Cardiac fibroblast (primary cell): ENCODE measurements around the gene KAZN.

ENCODE experiments used
- DNase-seq, 2 donors: peaks; one replicate each; pipeline versions ENCODE4 v3.0.0 to v3.0.0-alpha.2; 2010; ENCODE audit warnings: low read depth in 2 of 2
- H3K4me3 ChIP-seq, 2 donors: replicated peaks in 1 of 2; 1 replicate in 1 of 2; 2 replicates in 1 of 2; pipeline ENCODE4 v1.5.1; 2011; ENCODE audit warnings: low read depth in 2 of 2, low read length in 2 of 2, mild to moderate bottlenecking in 2 of 2, moderate library complexity in 1 of 2
- CTCF ChIP-seq: IDR thresholded peaks from one replicate; pipeline ENCODE4 v1.5.1; 2011; ENCODE audit warnings: low read depth, mild to moderate bottlenecking, low read length, inconsistent platforms

KAZN gene

DNA sequence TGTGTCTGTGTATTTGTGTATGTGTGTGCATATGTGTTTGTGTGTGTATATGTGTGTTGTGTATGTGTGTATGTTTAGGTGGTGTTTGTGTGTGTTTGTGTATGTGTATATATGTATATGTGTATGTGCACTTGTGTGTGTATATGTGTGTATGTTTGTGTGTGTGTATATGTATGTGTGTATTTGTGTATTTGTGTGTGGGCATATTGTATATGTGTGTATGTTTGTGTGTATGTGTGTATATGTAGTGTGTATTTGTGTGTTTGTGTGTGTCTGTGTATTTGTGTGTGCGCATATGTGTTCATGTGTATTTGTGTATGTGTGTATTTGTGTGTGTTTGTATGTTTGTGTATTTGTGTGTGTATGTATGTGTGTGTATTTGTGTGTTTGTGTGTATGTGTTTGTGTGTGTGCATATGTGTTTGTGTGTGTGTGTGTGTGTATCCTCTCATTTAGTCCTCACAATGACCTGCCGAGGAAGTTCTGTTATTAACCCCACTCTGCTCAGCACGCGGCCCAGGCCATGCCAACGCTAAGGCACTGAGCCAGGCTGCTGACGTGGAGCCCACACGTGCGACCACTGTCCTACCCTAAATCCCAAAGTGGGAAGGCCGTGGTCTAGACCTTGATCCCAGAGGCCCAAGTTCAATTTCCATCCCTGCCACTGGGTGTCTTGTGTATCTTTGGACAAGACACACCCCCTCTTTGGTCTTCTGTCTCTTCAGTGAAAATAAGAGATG is 511.8 kb downstream of the KAZN start:
- TF ChIP-seq CTCF, result no peak
- DNase-seq, result no peak
- H3K4me3 ChIP-seq, result no peak overlapping the region

- H3K4me3 ChIP-seq, result no peak overlapping the region
- no peak for DNase-seq
- TF ChIP-seq CTCF, result no peak
Observed at GRCh38 chr1:15110867-15111230, 512.4 kb downstream of the KAZN start.

- TF ChIP-seq CTCF, result no peak
- H3K4me3 ChIP-seq, result no peak overlapping the region
- no peak for DNase-seq
Observed at GRCh38 chr1:15113146-15113545, 514.7 kb downstream of the KAZN start.

- TF ChIP-seq CTCF, result no peak
- H3K4me3 ChIP-seq, result no peak overlapping the region
- no peak for DNase-seq
Observed at GRCh38 chr1:15114884-15115283, 516.4 kb downstream of the KAZN start.

DNA sequence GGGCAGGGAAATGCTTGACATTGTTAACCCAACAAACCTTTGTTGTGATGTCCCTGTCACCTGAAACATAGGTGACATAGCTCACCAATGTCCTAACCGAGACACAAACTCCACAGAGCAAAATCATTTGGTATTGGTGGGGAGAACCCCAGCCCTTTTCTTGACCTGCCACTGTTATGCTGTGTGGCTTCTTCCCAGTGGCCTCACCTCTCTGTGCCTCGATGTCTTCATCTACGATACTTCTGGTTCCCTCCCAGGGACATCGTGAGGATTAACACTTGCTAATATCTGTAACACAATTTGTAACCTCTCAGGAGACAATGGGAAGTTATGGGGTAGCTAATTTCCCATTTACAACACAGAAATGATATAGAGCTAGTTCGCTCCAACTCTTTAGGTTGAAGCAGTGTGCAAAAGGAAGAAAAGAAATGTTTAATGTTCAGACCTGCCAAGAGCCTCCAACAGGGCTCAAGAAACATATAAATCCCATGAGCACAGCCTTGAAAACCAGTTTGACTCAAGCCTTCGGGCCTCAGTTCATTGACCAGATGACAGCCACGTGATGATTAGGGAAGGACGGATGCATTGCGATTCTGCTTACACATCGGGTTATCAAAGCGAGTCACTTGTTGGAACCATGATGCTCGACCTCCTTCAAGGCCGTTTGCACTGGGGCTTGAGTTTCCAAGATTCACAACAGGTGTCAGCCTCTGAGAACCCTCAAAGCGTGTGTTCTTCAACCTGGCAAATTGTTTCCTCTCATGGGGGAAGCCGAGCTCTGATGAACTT is 517.3 kb downstream of the KAZN start:
- no peak for TF ChIP-seq CTCF
- DNase-seq, result no peak
- no peak overlapping the region for H3K4me3 ChIP-seq

GRCh38 chr1:15116966-15117365 is 518.5 kb downstream of the KAZN start:
- TF ChIP-seq CTCF, result no peak
- no peak for DNase-seq
- H3K4me3 ChIP-seq, result no peak overlapping the region
